Adrenal gland (tissue), 5 donors: ENCODE data around the gene LMNA.

Experiments used
- POLR2A ChIP-seq, 2 donors: fragments of 450-650 bp; IDR thresholded peaks; one replicate each; pipeline ENCODE4 v1.6.1; 2017; ENCODE audit warnings: antibody characterized with exemption in 2 of 2, mild to moderate bottlenecking in 2 of 2, moderate library complexity in 1 of 2
- TF ChIP-seq, protein P1 (sequence below), 6 experiments: fragments of 450-650 bp in 4 of 6; fragments of 200-600 bp in 2 of 6; sonication (generic) in 1 of 6; IDR thresholded peaks; 1 replicate in 5 of 6; 2 replicates in 1 of 6; pipeline versions ENCODE4 v1.5.1 to v1.8.0; 2016 to 2021; ENCODE audit warnings: antibody characterized with exemption in 6 of 6, mild to moderate bottlenecking in 2 of 6, moderate library complexity in 1 of 6
- donor health status: DM: no; HTN: no; CAD: no.

DNA sequence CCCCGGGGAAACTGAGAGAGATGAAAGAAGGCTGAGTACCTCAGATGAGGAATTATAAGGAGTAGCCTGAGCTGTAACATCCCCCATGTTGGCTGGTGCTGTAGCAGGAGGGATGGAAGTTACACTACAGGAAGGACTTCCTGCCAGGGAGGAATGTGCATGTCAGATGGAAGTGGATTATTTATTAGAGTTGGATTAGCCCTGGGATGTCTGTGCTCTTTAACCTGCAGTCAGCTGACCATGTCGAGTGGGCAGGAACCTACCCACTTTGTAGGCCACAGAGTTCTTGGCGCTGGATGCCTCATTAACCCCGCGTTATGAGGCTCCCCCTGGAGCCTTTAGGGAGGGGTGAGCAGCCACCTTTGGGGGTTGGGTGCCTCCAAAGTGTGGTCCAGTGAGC is 38.1 kb downstream of the LMNA start:
- TF ChIP-seq, protein P1, sequence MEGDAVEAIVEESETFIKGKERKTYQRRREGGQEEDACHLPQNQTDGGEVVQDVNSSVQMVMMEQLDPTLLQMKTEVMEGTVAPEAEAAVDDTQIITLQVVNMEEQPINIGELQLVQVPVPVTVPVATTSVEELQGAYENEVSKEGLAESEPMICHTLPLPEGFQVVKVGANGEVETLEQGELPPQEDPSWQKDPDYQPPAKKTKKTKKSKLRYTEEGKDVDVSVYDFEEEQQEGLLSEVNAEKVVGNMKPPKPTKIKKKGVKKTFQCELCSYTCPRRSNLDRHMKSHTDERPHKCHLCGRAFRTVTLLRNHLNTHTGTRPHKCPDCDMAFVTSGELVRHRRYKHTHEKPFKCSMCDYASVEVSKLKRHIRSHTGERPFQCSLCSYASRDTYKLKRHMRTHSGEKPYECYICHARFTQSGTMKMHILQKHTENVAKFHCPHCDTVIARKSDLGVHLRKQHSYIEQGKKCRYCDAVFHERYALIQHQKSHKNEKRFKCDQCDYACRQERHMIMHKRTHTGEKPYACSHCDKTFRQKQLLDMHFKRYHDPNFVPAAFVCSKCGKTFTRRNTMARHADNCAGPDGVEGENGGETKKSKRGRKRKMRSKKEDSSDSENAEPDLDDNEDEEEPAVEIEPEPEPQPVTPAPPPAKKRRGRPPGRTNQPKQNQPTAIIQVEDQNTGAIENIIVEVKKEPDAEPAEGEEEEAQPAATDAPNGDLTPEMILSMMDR (IDR thresholded peaks at IDR 0.05), result no peak
- no peak for TF ChIP-seq POLR2A (IDR thresholded peaks at IDR 0.05)
